ENCODE measurements around the gene NFIB. TPM values are rescaled to one million over a fixed set of nuclear protein-coding genes. Genes with fewer than 3 reads are reported as not detected.

The NFIB gene
- polyA plus RNA-seq, 2 of the 4 experiments (the other 2 are of a cell fraction), result 10.7 to 21.7 TPM

DNA sequence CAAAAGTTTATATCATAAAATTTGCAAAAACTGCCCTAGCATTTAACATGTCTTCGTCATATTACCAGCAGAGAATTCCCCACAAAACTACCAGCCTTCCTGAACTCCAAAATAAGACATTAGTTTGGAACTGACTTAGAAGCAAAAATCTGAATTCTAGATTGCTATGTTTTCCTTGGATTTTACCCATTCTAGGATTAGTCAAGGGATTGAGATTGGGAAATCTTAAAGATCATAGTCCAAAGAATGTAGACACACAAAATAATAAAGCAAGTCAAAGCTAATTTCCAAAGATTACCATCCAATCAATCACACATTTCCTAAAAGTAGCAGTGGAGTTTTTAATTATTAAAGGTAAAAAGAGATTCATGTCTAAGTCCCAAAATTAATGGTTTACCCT lies 138.2 kb downstream of the NFIB start (continued):
- TF ChIP-seq, protein P1, sequence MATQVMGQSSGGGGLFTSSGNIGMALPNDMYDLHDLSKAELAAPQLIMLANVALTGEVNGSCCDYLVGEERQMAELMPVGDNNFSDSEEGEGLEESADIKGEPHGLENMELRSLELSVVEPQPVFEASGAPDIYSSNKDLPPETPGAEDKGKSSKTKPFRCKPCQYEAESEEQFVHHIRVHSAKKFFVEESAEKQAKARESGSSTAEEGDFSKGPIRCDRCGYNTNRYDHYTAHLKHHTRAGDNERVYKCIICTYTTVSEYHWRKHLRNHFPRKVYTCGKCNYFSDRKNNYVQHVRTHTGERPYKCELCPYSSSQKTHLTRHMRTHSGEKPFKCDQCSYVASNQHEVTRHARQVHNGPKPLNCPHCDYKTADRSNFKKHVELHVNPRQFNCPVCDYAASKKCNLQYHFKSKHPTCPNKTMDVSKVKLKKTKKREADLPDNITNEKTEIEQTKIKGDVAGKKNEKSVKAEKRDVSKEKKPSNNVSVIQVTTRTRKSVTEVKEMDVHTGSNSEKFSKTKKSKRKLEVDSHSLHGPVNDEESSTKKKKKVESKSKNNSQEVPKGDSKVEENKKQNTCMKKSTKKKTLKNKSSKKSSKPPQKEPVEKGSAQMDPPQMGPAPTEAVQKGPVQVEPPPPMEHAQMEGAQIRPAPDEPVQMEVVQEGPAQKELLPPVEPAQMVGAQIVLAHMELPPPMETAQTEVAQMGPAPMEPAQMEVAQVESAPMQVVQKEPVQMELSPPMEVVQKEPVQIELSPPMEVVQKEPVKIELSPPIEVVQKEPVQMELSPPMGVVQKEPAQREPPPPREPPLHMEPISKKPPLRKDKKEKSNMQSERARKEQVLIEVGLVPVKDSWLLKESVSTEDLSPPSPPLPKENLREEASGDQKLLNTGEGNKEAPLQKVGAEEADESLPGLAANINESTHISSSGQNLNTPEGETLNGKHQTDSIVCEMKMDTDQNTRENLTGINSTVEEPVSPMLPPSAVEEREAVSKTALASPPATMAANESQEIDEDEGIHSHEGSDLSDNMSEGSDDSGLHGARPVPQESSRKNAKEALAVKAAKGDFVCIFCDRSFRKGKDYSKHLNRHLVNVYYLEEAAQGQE (IDR thresholded peaks at IDR 0.05), result no peak
- TF ChIP-seq CTCF (IDR thresholded peaks at IDR 0.05), result no peak
- TF ChIP-seq RAD21 (conservative IDR thresholded peaks at IDR 0.05 in 1 of 2, IDR thresholded peaks at IDR 0.05 in 1 of 2), result no peak
- no peak for TF ChIP-seq KDM1A (IDR thresholded peaks at IDR 0.05; ENCODE audit: low read depth)

GRCh38 chr9:14173713-14174112 lies 140.2 kb downstream of the NFIB start:
- no peaks in the 10 kb centered on the region for H3K9me3 ChIP-seq
- no peak overlapping the region for H3K4me3 ChIP-seq
- POLR2A ChIA-PET, result no interaction called here
- WGBS (ENCODE audit: missing lambda C conversion rate), result 95% methylated on average over 2 of the region's 2 CpGs
- H3K4me2 ChIP-seq, result no peak overlapping the region
- FAIRE-seq, result no peak
- no peak for DNase-seq (ENCODE audit: low read depth in 1 of 2, low spot score in 1 of 2)
- TF ChIP-seq SREBF2 (IDR thresholded peaks at IDR 0.05), result no peak
- TF ChIP-seq CHD4 (IDR thresholded peaks at IDR 0.05; ENCODE audit: borderline replicate concordance), result no peak
- TF ChIP-seq TP53 (CRISPR knock-in tag; IDR thresholded peaks at IDR 0.05), result no peak
- no peak for TF ChIP-seq HOXB5 (CRISPR knock-in tag; IDR thresholded peaks at IDR 0.05)
- no peak for TF ChIP-seq CTCF (IDR thresholded peaks at IDR 0.05)
- TF ChIP-seq HOXB13 (CRISPR knock-in tag; IDR thresholded peaks at IDR 0.05; ENCODE audit: low read depth), result no peak
- TF ChIP-seq ZNF302 (CRISPR knock-in tag; IDR thresholded peaks at IDR 0.05), result no peak
- TF ChIP-seq GATA3 (IDR thresholded peaks at IDR 0.05; ENCODE audit: borderline replicate concordance), result no peak
- TF ChIP-seq NFE2L2 (conservative IDR thresholded peaks at IDR 0.05; ENCODE audit: low read length), result no peak
- TF ChIP-seq JUN (IDR thresholded peaks at IDR 0.05), result no peak
- no peak overlapping the region for H3K27ac ChIP-seq
- no peak for ATAC-seq
- CTCF ChIA-PET, result no interaction called here
- peaks cover 23% of the 10 kb centered on the region for H3K4me1 ChIP-seq

DNA sequence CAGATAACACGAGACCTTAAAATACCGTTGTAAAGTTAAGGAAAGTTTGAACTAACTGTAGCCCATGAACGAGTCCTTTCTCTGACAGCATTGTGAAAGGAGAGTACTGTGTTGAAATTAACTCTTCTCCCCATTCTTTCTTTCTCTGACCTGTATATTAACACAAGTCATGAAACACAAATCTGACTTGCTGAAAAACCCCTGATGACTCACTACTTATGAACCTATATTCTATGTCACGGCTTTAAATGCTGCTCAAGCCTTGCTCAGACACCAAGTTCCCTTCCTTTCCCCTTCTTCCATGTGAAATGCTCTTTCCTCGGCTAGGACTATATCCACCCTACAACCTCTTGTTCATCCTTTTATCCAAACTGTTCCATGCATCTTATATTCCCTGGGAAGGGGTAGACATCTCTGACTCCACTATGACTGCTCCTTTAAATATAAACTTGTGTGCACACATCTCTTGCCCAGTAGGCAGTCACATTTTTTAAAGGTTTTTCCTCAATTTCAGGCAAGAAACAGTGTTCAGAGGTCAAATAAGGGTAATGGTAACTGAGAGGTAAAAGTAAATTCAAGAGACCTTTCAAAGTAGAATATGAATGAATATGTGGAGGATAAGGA lies 142.9 kb downstream of the NFIB start:
- CTCF ChIA-PET, result no interaction called here
- Histone ChIP-seq H3K4me3 (no peak overlapping the region), H3K9me3 (no peaks in the 10 kb centered on the region), H3K4me1 (peaks cover 25% of the 10 kb centered on the region), H3K27ac (peak overlapping the region; percentile 46 to 80; a peak in 5 of 6 replicates), H3K4me2 (peak overlapping the region; percentile 74)
- peak; percentile 94 for FAIRE-seq
- TF ChIP-seq NFE2L2 (conservative IDR thresholded peaks at IDR 0.05; ENCODE audit: low read length), result peak; percentile 75
- peak; percentile 59 for TF ChIP-seq MAFK (IDR thresholded peaks at IDR 0.05; ENCODE audit: partially characterized antibody)
- no peak for TF ChIP-seq FOSL2 (IDR thresholded peaks at IDR 0.05)
- TF ChIP-seq FOSL2 (CRISPR knock-in tag; IDR thresholded peaks at IDR 0.05), result peak; percentile 81
- TF ChIP-seq, protein P2, sequence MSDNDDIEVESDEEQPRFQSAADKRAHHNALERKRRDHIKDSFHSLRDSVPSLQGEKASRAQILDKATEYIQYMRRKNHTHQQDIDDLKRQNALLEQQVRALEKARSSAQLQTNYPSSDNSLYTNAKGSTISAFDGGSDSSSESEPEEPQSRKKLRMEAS (IDR thresholded peaks at IDR 0.05), result 0 out of 2 replicates have a peak, but pooled peaks have one; percentile 29
- no peak for TF ChIP-seq PHF8 (IDR thresholded peaks at IDR 0.05; ENCODE audit: borderline replicate concordance, low read depth)
- TF ChIP-seq, protein P3, sequence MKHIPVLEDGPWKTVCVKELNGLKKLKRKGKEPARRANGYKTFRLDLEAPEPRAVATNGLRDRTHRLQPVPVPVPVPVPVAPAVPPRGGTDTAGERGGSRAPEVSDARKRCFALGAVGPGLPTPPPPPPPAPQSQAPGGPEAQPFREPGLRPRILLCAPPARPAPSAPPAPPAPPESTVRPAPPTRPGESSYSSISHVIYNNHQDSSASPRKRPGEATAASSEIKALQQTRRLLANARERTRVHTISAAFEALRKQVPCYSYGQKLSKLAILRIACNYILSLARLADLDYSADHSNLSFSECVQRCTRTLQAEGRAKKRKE (CRISPR knock-in tag; IDR thresholded peaks at IDR 0.05; ENCODE audit: low read depth), result 0 out of 2 replicates have a peak, but pooled peaks have one; percentile 53
- no peak for TF ChIP-seq FOSB (CRISPR knock-in tag; IDR thresholded peaks at IDR 0.05)
- 22% methylated on average over 5 of the region's 5 CpGs for WGBS (ENCODE audit: missing lambda C conversion rate)
- POLR2A ChIA-PET, result no interaction called here
- peak; percentile 20 to 56 for DNase-seq (ENCODE audit: low read depth in 1 of 2, low spot score in 1 of 2)
- peak; percentile 78 to 90 for ATAC-seq

Data from A549 (cell line).